ENCODE measurements around the gene ACSL3.
"Not testable (repeated sequence)": the region's sequence is repeated elsewhere in the genome, so short reads cannot be mapped to it uniquely, and the experiment has no call there.

The ACSL3 gene

GRCh38 chr2:222854773-222855700, 5.8 kb upstream of the ACSL3 start:
- DNase-seq, result no peak

GRCh38 chr2:222859786-222860612, 837 bp upstream of the ACSL3 start:
- no peak for DNase-seq

GRCh38 chr2:222861411-222862105, 722 bp downstream of the ACSL3 start:
- peak; percentile 26 for DNase-seq

GRCh38 chr2:222862106-222862908, 1.5 kb downstream of the ACSL3 start:
- peak; percentile 21 for DNase-seq

- no peak for DNase-seq
These were observed 2.2 kb downstream of the ACSL3 start for GRCh38 chr2:222862909-222863544.

- DNase-seq, result no peak
These were observed 3.5 kb downstream of the ACSL3 start for GRCh38 chr2:222864296-222864695.

DNA sequence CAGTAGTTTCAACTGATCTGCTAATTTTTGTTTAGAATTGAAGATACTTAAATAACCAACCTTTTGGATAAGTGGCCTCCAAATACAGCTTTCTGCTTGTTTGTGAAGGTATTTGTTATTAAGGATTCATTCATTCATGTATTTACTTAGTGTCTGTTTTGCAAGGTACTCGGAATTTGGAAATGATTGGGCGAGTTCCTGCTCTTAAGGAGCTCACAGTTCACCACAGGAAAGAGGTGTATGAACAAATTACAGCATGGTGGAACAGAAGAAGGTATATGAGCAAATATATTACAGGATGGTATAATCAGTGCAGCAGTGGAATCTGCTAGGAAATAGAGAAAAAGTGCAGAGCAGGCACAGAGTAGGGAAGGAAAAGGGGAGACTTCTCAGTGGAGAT, 4.5 kb downstream of the ACSL3 start:
- no peak for DNase-seq

DNA sequence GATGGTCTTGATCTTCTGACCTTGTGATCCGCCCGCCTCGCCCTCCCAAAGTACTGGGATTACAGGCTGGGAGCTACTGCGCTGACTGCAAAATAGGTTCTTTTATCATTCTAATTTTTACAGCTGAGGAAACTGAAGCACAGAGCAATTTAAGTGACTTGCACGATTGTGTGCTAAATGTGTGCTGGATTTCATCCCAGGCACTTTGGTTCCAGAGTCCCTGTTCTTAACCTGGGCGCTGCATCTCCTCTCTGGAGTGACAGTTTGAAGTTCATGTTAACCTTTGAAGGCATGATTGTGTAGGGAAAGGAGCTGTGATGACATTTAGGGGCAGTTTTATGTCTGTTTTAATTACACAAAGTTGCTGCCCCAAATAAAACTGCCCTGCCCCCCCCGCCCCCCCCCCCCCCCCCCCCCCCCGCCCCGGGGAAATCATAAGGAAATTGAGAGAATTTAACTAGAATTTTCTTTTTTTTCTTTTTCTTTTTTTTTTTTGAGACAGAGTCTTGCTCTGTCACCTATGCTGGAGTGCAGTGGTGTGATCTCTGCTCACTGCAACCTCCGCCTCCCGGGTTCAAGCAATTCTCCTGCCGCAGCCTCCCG, 5.6 kb downstream of the ACSL3 start:
- DNase-seq, result no peak

DNA sequence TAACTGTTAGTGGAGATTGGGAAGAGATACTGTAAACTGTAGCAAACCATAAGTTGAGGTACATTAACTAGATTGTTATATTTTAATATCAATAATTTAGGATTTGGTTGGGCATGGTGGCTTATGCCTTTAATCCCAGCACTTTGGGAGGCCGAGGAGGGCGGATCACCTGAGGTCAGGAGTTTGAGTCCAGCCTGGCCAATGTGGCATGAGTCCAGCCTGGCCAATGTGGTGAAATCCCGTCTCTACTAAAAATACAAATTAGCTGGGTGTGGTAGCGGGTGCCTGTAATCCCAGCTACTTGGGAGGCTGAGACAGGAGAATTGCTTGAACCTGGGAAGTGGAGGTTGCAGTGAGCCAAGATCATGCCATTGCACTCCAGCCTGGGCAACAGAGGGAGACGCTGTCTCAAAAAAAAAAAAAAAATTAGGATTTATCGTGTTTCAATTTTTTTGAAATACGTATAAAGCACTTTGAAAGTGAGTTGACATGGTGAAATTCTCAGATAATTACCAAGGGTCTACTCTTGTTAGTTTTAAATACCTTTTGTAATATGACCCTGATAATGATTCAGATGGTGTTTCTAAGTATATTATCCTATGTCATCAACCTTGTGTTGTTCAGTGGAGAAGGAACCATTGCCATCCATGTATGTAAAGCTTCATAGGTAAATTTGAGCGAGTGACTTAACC, 7.9 kb downstream of the ACSL3 start:
- not testable (repeated sequence) for DNase-seq

GRCh38 chr2:222869252-222869560, 8.4 kb downstream of the ACSL3 start:
- no peak for DNase-seq

- no peak for DNase-seq
These were observed 10.5 kb downstream of the ACSL3 start for GRCh38 chr2:222871291-222871690.

DNA sequence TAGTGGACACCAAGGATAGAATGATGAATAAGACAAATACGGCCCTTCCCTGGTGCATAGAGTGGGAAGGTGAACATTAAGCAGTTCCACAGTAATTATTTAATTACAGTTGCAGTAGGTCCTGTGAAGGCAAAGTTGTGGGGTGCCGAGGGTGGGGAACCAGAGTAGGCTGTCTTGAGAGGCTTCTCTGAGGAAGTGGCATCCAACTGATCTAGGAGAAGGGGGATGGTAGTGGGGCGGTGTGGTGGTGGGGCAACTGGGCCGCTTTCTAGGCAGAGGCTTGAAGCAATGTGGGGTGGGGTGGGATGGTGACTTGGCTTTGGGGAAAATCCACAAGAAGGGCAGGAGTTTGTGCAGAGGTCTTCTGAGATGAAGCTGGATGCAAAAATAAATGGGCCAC, 11.7 kb downstream of the ACSL3 start:
- DNase-seq, result no peak

DNA sequence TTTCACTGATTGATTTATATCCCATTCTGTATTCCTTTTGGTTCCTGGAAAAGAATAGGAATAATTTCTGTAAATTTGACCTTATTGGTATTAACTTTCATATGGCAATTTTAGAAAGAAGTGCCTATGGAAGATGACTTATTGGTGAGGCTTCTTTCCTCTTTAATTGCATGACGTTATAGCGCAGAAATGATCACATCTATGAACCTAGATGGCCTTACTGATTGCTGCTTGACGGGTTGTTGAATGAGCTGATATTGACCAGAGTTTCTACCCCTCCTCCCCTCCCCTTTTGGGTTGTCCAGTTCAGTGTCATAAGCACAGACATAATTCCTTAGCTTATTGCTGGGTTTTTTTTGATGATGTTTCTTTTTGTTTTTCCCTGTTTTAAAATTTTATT, 14.6 kb downstream of the ACSL3 start:
- no peak for DNase-seq

- DNase-seq, result no peak
These were observed 16.1 kb downstream of the ACSL3 start for GRCh38 chr2:222876947-222877346.

DNA sequence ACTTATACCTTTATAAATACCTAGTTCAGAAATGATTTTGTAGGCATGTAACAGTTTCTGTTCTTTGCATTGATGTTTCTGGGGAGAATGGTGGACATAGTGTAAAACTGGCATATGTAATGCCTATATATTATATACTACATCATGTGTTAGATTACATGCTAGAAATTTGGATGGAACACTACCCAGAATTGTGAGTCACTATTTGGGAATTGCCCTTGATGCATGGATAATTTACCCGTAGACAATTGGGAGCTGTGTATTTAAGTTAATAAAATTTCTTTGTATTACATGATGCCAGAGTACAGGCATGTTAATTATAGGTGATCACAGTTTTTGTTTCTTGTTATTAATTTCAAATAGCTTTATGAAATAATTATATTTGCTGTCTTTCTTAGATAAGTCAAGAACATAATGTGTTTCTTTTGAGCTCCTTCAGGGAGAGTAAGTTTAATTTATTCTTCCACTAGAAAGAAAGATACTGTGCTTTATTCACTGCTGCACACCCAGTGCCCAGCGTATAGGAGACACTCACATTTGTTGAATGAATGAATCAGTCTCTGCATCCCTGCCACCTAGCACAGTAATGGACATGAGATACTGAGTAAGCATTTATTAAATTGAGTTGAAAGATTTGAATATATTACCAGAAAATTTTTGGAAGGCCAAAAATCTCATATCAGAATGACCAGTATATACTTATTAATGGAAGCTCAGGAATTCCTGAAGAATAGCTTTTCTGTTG, 16.9 kb downstream of the ACSL3 start:
- no peak for DNase-seq

DNA sequence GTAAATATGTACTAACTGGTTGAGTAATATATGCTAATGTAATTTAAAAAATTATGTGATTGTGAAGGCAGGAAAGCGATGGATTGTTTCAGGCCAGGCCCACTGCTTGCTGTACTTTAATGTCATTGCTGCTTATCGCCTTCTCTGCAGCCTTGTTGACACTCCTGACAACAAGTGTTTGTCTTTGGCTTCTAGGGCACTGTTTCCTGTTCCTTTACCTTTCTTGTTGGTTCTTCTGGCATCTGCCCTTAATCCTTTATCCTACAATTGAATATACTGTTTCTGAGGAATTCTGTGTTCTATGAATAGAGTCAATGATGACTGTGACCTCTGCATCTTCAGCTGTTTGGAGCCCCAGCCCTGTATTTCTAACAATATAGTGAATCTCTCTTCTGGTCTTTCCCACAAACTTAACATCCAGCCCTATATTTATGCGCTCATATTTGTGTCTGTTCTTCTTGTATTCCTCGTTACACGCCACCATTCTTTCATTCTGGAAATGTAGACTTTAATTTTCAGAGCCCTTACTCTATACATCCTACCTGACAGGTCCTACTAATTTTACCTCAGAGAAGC, 17.6 kb downstream of the ACSL3 start:
- no peak for DNase-seq

- DNase-seq, result no peak
These were observed 18.2 kb downstream of the ACSL3 start for GRCh38 chr2:222878877-222879603.

GRCh38 chr2:222879604-222879933, 18.7 kb downstream of the ACSL3 start:
- no peak for DNase-seq

DNA sequence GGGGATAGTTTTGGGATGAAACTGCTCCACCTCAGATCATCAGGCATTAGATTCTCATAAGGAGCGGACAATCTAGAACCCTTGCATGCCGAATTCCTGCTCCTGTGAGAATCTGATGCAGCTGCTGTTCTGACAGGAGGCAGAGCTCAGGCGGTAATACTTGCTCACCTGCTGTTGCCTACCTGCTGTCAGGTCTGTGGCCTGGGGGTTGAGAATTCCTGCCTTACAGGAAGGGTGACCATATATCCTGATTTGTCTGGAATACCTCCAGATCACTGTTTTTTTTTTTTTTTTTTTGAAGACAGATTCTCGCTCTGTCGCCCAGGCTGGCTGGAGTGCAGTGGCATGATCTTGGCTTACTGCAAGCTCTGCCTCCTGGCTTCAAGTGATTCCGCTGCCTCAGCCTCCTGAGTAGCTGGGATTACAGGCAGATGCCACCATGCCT, 21.7 kb downstream of the ACSL3 start:
- DNase-seq, result no peak

Data from RPMI8226 (cell line).